Endothelial cell of umbilical vein (primary cell): Measurements from ENCODE around the gene MRPL50. TPM values are rescaled to one million over a fixed set of nuclear protein-coding genes. Genes with fewer than 3 reads are reported as not detected.

Experiments
- BruUV-seq: library from RNA; stranded (reverse); fragments of 400-500 nt; replicated peaks from 2 replicates; lab custom pipeline; 2021; lab: Mats Ljungman, UMichigan
- CTCF ChIA-PET: fragments of 300-600, 350-600 bp; sonication (Branson Sonifier 250); formaldehyde crosslinking; loops from one replicate; lab custom pipeline; 2021; ENCODE audit warnings: antibody characterized with exemption, inconsistent platforms; lab: Charles Lee
- POLR2A ChIA-PET: fragments of 300-600, 350-600 bp; sonication (Branson Sonifier 250); formaldehyde crosslinking; loops from one replicate; lab custom pipeline; 2021; ENCODE audit warnings: antibody characterized with exemption, inconsistent platforms; lab: Charles Lee
- DNase-seq: peaks from one replicate; pipeline ENCODE4 v3.0.0-alpha.2; 2011; ENCODE audit warnings: low read depth, low spot score
- FAIRE-seq: peaks from 2 replicates; lab custom pipeline; 2011; peaks lifted over from hg19 to GRCh38; lab: Jason Lieb, UNC
- H2AFZ ChIP-seq: 2 replicates; pipeline ENCODE4 v1.6.0; 2012; ENCODE audit warnings: low read depth, low read length, control low read depth, inconsistent platforms
- H3K27ac ChIP-seq: 2 replicates; pipeline ENCODE4 v1.5.1; 2011; ENCODE audit warnings: low read depth, mild to moderate bottlenecking, control low read depth, low read length, moderate library complexity; ENCODE audit not compliant: insufficient read depth
- H3K27me3 ChIP-seq, 2 experiments: 2 replicates each; pipeline versions ENCODE4 v1.6.0 to v1.6.1; 2011; ENCODE audit warnings: low read length in 2 of 2, mixed read lengths in 1 of 2; ENCODE audit not compliant: control insufficient read depth in 2 of 2, insufficient read depth in 2 of 2
- H3K36me3 ChIP-seq, 2 experiments: 2 replicates in 1 of 2; 3 replicates in 1 of 2; pipeline ENCODE4 v1.5.1; 2011; ENCODE audit warnings: low read length in 2 of 2, mild to moderate bottlenecking in 1 of 2, moderate library complexity in 1 of 2; ENCODE audit not compliant: control insufficient read depth in 2 of 2, insufficient read depth in 2 of 2; ENCODE audit errors: extremely low read depth in 1 of 2
- H3K4me1 ChIP-seq: 3 replicates; pipeline ENCODE4 v1.5.1; 2011; ENCODE audit warnings: mild to moderate bottlenecking, low read length; ENCODE audit not compliant: control insufficient read depth, insufficient read depth; ENCODE audit errors: extremely low read depth
- H3K4me2 ChIP-seq: 2 replicates; pipeline ENCODE4 v1.6.1; 2011; ENCODE audit warnings: low read length, control low read depth, mixed read lengths; ENCODE audit not compliant: insufficient read depth
- H3K4me3 ChIP-seq, 3 experiments: fragments of 200-600 bp in 1 of 3; sonication (generic), shearing (Covaris generic) in 1 of 3; replicated peaks in 1 of 3; 2 replicates each; pipeline ENCODE4 v1.5.1; 2011 to 2016; ENCODE audit warnings: control low read depth in 3 of 3, low read length in 3 of 3, mild to moderate bottlenecking in 2 of 3, inconsistent platforms in 1 of 3, low read depth in 1 of 3, moderate library complexity in 1 of 3; ENCODE audit not compliant: insufficient read depth in 1 of 3
- H3K79me2 ChIP-seq: 2 replicates; pipeline ENCODE4 v1.6.0; 2012; ENCODE audit warnings: low read length, inconsistent platforms; ENCODE audit not compliant: control insufficient read depth, insufficient read depth
- H3K9ac ChIP-seq: replicated peaks from 2 replicates; pipeline ENCODE3; 2011; ENCODE audit warnings: low read length, control low read depth; ENCODE audit not compliant: insufficient read depth; ENCODE audit errors: extremely low read depth
- H3K9me1 ChIP-seq: replicated peaks from 3 replicates; pipeline ENCODE4 v1.6.0; 2011; ENCODE audit warnings: mild to moderate bottlenecking, low read length; ENCODE audit not compliant: control insufficient read depth, insufficient read depth; ENCODE audit errors: extremely low read depth
- H3K9me3 ChIP-seq: replicated peaks from 2 replicates; pipeline ENCODE4 v1.5.1; 2012; ENCODE audit warnings: low read length, inconsistent platforms; ENCODE audit not compliant: control insufficient read depth, insufficient read depth
- H4K20me1 ChIP-seq: replicated peaks from 2 replicates; pipeline ENCODE3; 2011; ENCODE audit warnings: mild to moderate bottlenecking, low read length; ENCODE audit not compliant: control insufficient read depth, insufficient read depth; ENCODE audit errors: extremely low read depth
- CTCF ChIP-seq, 2 donors: IDR thresholded peaks; 1 replicate in 1 of 2; 2 replicates in 1 of 2; pipeline ENCODE4 v1.5.1; 2011; ENCODE audit warnings: low read length in 2 of 2, mild to moderate bottlenecking in 2 of 2, moderate library complexity in 2 of 2, control low read depth in 1 of 2, inconsistent platforms in 1 of 2, low read depth in 1 of 2; ENCODE audit not compliant: insufficient read depth in 1 of 2; ENCODE audit errors: extremely low read depth in 1 of 2
- EZH2 ChIP-seq: IDR thresholded peaks from 2 replicates; pipeline ENCODE4 v1.6.1; 2012; ENCODE audit warnings: borderline replicate concordance, low read depth, mild to moderate bottlenecking, moderate library complexity, low read length, inconsistent platforms; ENCODE audit not compliant: severe bottlenecking
- FOS ChIP-seq: IDR thresholded peaks from 2 replicates; pipeline ENCODE4 v1.6.1; 2011; ENCODE audit warnings: mild to moderate bottlenecking, low read length, moderate library complexity, borderline replicate concordance; ENCODE audit not compliant: insufficient read depth
- GATA2 ChIP-seq: IDR thresholded peaks from 2 replicates; pipeline ENCODE4 v1.7.0; 2011; ENCODE audit warnings: low read depth, mild to moderate bottlenecking, moderate library complexity, mixed read lengths, low read length; ENCODE audit not compliant: insufficient read length, insufficient read depth
- JUN ChIP-seq: IDR thresholded peaks from 2 replicates; pipeline ENCODE4 v1.6.1; 2011; ENCODE audit warnings: borderline replicate concordance, low read depth; ENCODE audit not compliant: insufficient read length, insufficient read depth
- MAX ChIP-seq: IDR thresholded peaks from 2 replicates; pipeline ENCODE4 v1.6.1; 2011; ENCODE audit not compliant: insufficient read depth, insufficient read length
- MYC ChIP-seq: IDR thresholded peaks from one replicate; pipeline ENCODE4 v1.6.1; 2011; ENCODE audit warnings: mild to moderate bottlenecking, low read depth, low read length
- POLR2A ChIP-seq: IDR thresholded peaks from 2 replicates; pipeline ENCODE4 v1.6.1; 2012; ENCODE audit warnings: low read depth, mild to moderate bottlenecking, control low read depth, low read length
- POLR2AphosphoS5 ChIP-seq: IDR thresholded peaks from 2 replicates; pipeline ENCODE4 v1.6.1; 2012; ENCODE audit warnings: low read depth, mild to moderate bottlenecking, control low read depth, low read length, moderate library complexity; ENCODE audit not compliant: insufficient read depth
- dilution Hi-C: fragments of 300-500 bp; cut with MboI; formaldehyde crosslinking; loops from one replicate; pipeline ENCODE4 v1.15.0; 2019; ENCODE audit warnings: low sequenced_read_pairs; ENCODE audit not compliant: extremely low pct_ligation_motif_present
- intact Hi-C: fragments of 100-400 bp; cut with micrococcal nuclease; formaldehyde crosslinking; loops from one replicate; pipeline ENCODE4 v1.10.0; 2022
- polyA plus RNA-seq, 4 experiments: library from polyadenylated mRNA; depleted of rRNA in 3 of 4; stranded (reverse) in 3 of 4; unstranded in 1 of 4; fragments of >200 nt; gene quantifications; 2 replicates each; pipeline versions ENCODE4 v1.2.1 to v1.2.3, GENCODE V29; 2011 to 2012; ENCODE audit warnings: missing spikeins in 1 of 4
- total RNA-seq: library from RNA; stranded (reverse); gene quantifications from 2 replicates; pipeline ENCODE4 v1.2.3, GENCODE V29; 2021

MRPL50 gene
- total and polyA plus RNA-seq, 2 donors (not counting 3 experiments of a cell fraction or from before 2014, with no cell fraction given): 5.7 to 9.7 TPM

- Histone ChIP-seq H2AFZ (no peak overlapping the region), H3K27me3 (no peaks in the 10 kb centered on the region), H3K36me3 (no peaks in the 10 kb centered on the region), H3K9ac (no peak overlapping the region), H3K4me1 (no peaks in the 10 kb centered on the region), H3K27ac (no peak overlapping the region), H3K9me3 (no peaks in the 10 kb centered on the region), H3K4me3 (no peak overlapping the region), H3K79me2 (no peaks in the 10 kb centered on the region), H3K4me2 (no peak overlapping the region), H4K20me1 (no peaks in the 10 kb centered on the region), H3K9me1 (no peaks in the 10 kb centered on the region)
- POLR2A ChIA-PET: no interaction called here
- DNase-seq (no peak), FAIRE-seq (no peak)
- no peak for TF ChIP-seq GATA2
- no peak for TF ChIP-seq POLR2AphosphoS5
- no peak for TF ChIP-seq MYC
- TF ChIP-seq FOS: no peak
- no peak for TF ChIP-seq EZH2
- TF ChIP-seq CTCF (IDR thresholded peaks at IDR 0.05; ENCODE audit: extremely low read depth in 1 of 2, insufficient read depth in 1 of 2, low read depth in 1 of 2, low read length in 2 of 2): no peak
- no peak for TF ChIP-seq MAX
- TF ChIP-seq JUN: no peak
- no peak for TF ChIP-seq POLR2A
- intact Hi-C loops (no loop called here), dilution Hi-C loops (no loop called here)
- no TSS peak for BruUV-seq
- CTCF ChIA-PET: interaction anchor here (1.4 kb wide), 1 partner anchor 39 kb away, joined by 3 read pairs; no protein-coding TSS in a partner anchor
Measured at GRCh38 chr9:101419863-101420262, 21.4 kb upstream of the MRPL50 start.
